H9 (cell line): ENCODE results near the gene THAP4. TPM values are rescaled to one million over a fixed set of nuclear protein-coding genes. Genes with fewer than 3 reads are reported as not detected.
A peak's percentile ranks its signal among the peaks of the same experiment; 100 is the strongest.

Experiments used
- DNase-seq: peaks from one replicate; pipeline ENCODE4 v3.0.0-alpha.2; 2017
- H2AFZ ChIP-seq: one replicate; pipeline ENCODE4 v1.6.1; 2013; ENCODE audit warnings: mild to moderate bottlenecking, low read length, control low read depth, moderate library complexity
- H2AK5ac ChIP-seq: 2 replicates; pipeline ENCODE4 v1.6.1; 2013; ENCODE audit warnings: low read length, control low read depth, mixed read lengths; ENCODE audit not compliant: insufficient read length
- H2BK120ac ChIP-seq: one replicate; pipeline ENCODE4 v1.6.1; 2013; ENCODE audit warnings: low read depth, mild to moderate bottlenecking, low read length, control low read depth, inconsistent platforms; ENCODE audit not compliant: poor library complexity, severe bottlenecking
- H2BK12ac ChIP-seq: 2 replicates; pipeline ENCODE4 v1.6.1; 2013; ENCODE audit warnings: low read length, control low read depth, mixed read lengths, low read depth; ENCODE audit not compliant: insufficient read length
- H2BK15ac ChIP-seq: 2 replicates; pipeline ENCODE4 v1.6.1; 2013; ENCODE audit warnings: low read depth, low read length, control low read depth
- H2BK20ac ChIP-seq: one replicate; pipeline ENCODE4 v1.6.1; 2013; ENCODE audit warnings: low read depth, mild to moderate bottlenecking, low read length, control low read depth, inconsistent platforms; ENCODE audit not compliant: poor library complexity, severe bottlenecking
- H2BK5ac ChIP-seq: 2 replicates; pipeline ENCODE4 v1.6.1; 2013; ENCODE audit warnings: low read length, control low read depth, mixed read lengths; ENCODE audit not compliant: insufficient read length
- H3K14ac ChIP-seq: 2 replicates; pipeline ENCODE4 v1.6.1; 2013; ENCODE audit warnings: low read length, control low read depth; ENCODE audit not compliant: insufficient read depth
- H3K18ac ChIP-seq: 2 replicates; pipeline ENCODE4 v1.6.1; 2013; ENCODE audit warnings: low read depth, mild to moderate bottlenecking, mixed read lengths, low read length, control low read depth; ENCODE audit not compliant: insufficient read length
- H3K23ac ChIP-seq: 2 replicates; pipeline ENCODE4 v1.6.1; 2013; ENCODE audit warnings: low read length, control low read depth, mixed read lengths, low read depth; ENCODE audit not compliant: insufficient read length
- H3K23me2 ChIP-seq: 2 replicates; pipeline ENCODE4 v1.6.1; 2013; ENCODE audit warnings: low read depth, mild to moderate bottlenecking, mixed read lengths, low read length, control low read depth; ENCODE audit not compliant: insufficient read length, poor library complexity, severe bottlenecking
- H3K27ac ChIP-seq: 2 replicates; pipeline ENCODE4 v1.5.1; 2013; ENCODE audit warnings: low read length, control low read depth, mixed read lengths, low read depth; ENCODE audit not compliant: insufficient read length
- H3K27me3 ChIP-seq: 2 replicates; pipeline ENCODE4 v1.6.1; 2013; ENCODE audit warnings: low read length, control low read depth, inconsistent platforms; ENCODE audit not compliant: insufficient read depth
- H3K4ac ChIP-seq: 2 replicates; pipeline ENCODE4 v1.6.1; 2013; ENCODE audit warnings: low read depth, mild to moderate bottlenecking, control low read depth, inconsistent platforms, low read length, moderate library complexity
- H3K4me1 ChIP-seq: 2 replicates; pipeline ENCODE4 v1.6.1; 2013; ENCODE audit warnings: low read length, control low read depth, inconsistent platforms; ENCODE audit not compliant: insufficient read depth
- H3K4me2 ChIP-seq: 2 replicates; pipeline ENCODE4 v1.6.1; 2013; ENCODE audit warnings: low read length, control low read depth, mixed read lengths; ENCODE audit not compliant: insufficient read length, insufficient read depth
- H3K56ac ChIP-seq: 2 replicates; pipeline ENCODE4 v1.6.1; 2013; ENCODE audit warnings: low read depth, mild to moderate bottlenecking, mixed read lengths, low read length, control low read depth; ENCODE audit not compliant: insufficient read length
- H3K79me1 ChIP-seq: 2 replicates; pipeline ENCODE4 v1.6.1; 2013; ENCODE audit warnings: low read depth, mild to moderate bottlenecking, moderate library complexity, low read length, control low read depth, inconsistent platforms; ENCODE audit not compliant: insufficient read depth, poor library complexity, severe bottlenecking
- H3K79me2 ChIP-seq: 2 replicates; pipeline ENCODE4 v1.6.1; 2013; ENCODE audit warnings: low read length, control low read depth, inconsistent platforms; ENCODE audit not compliant: insufficient read depth
- H3K9ac ChIP-seq: 2 replicates; pipeline ENCODE4 v1.6.1; 2013; ENCODE audit warnings: low read length, control low read depth, mixed read lengths; ENCODE audit not compliant: insufficient read length; ENCODE audit errors: extremely low read depth
- H3K9me3 ChIP-seq: one replicate; pipeline ENCODE4 v1.6.1; 2013; ENCODE audit warnings: low read depth, low read length, inconsistent platforms; ENCODE audit not compliant: control insufficient read depth
- H3T11ph ChIP-seq: one replicate; pipeline ENCODE4 v1.6.1; 2013; ENCODE audit warnings: mild to moderate bottlenecking, low read length, control low read depth, inconsistent platforms
- H4K20me1 ChIP-seq: one replicate; pipeline ENCODE4 v1.6.1; 2013; ENCODE audit not compliant: control insufficient read depth, insufficient read length, insufficient read depth
- H4K5ac ChIP-seq: 2 replicates; pipeline ENCODE4 v1.6.1; 2013; ENCODE audit warnings: low read depth, mild to moderate bottlenecking, mixed read lengths, low read length, control low read depth; ENCODE audit not compliant: insufficient read length
- H4K8ac ChIP-seq: replicated peaks from 2 replicates; pipeline ENCODE4 v1.6.1; 2013; ENCODE audit warnings: low read length, control low read depth, mixed read lengths, low read depth; ENCODE audit not compliant: insufficient read length
- H4K91ac ChIP-seq: 2 replicates; pipeline ENCODE4 v1.6.1; 2013; ENCODE audit warnings: low read depth, mild to moderate bottlenecking, moderate library complexity, mixed read lengths, low read length, control low read depth; ENCODE audit not compliant: insufficient read length
- H3K27ac Mint-ChIP-seq, 3 experiments: 2 replicates in 2 of 3; 3 replicates in 1 of 3; pipeline ENCODE4 v1.8.0; 2020 to 2021; ENCODE audit warnings: mixed read lengths in 3 of 3, mild to moderate bottlenecking in 1 of 3, moderate library complexity in 1 of 3
- H3K27me3 Mint-ChIP-seq: 2 replicates; pipeline ENCODE4 v1.8.0; 2021; ENCODE audit warnings: low read depth, mild to moderate bottlenecking, moderate library complexity, mixed read lengths
- H3K36me3 Mint-ChIP-seq, 3 experiments: 2 replicates in 2 of 3; 3 replicates in 1 of 3; pipeline ENCODE4 v1.8.0; 2020 to 2021; ENCODE audit warnings: low read depth in 3 of 3, mixed read lengths in 3 of 3; ENCODE audit not compliant: insufficient read depth in 1 of 3
- H3K4me1 Mint-ChIP-seq, 2 experiments: 2 replicates each; pipeline ENCODE4 v1.8.0; 2020; ENCODE audit warnings: mixed read lengths in 2 of 2
- H3K4me3 Mint-ChIP-seq, 2 experiments: 2 replicates in 1 of 2; 3 replicates in 1 of 2; pipeline ENCODE4 v1.8.0; 2020 to 2021; ENCODE audit warnings: mild to moderate bottlenecking in 2 of 2, mixed read lengths in 2 of 2, moderate library complexity in 1 of 2
- H3K9me3 Mint-ChIP-seq, 2 experiments: 2 replicates in 1 of 2; 3 replicates in 1 of 2; pipeline ENCODE4 v1.8.0; 2020; ENCODE audit warnings: mild to moderate bottlenecking in 2 of 2, mixed read lengths in 2 of 2, moderate library complexity in 1 of 2
- WGBS: extraction: QIAGEN DNeasy Blood & Tissue Kit; methylation state at CpG from one replicate; pipeline ENCODE4 v1.1.7; 2013; ENCODE audit warnings: missing lambda C conversion rate, low lambda C conversion rate, mixed read lengths; ENCODE audit not compliant: insufficient read length; ENCODE audit errors: extremely low coverage; 5-methylcytosine and 5-hydroxymethylcytosine counted together
- total RNA-seq: library from RNA; stranded (reverse); gene quantifications from 2 replicates; pipeline ENCODE4 v1.2.1, GENCODE V29; 2021
- TF ChIP-seq, protein P1 (sequence below): fragments of 200-600 bp; sonication (generic); conservative IDR thresholded peaks from 3 replicates; pipeline ENCODE4 v1.8.0; 2021; ENCODE audit warnings: antibody characterized with exemption, mild to moderate bottlenecking

The THAP4 gene
- total RNA-seq, 1 experiment from 2014 or later: 70.6 TPM

DNA sequence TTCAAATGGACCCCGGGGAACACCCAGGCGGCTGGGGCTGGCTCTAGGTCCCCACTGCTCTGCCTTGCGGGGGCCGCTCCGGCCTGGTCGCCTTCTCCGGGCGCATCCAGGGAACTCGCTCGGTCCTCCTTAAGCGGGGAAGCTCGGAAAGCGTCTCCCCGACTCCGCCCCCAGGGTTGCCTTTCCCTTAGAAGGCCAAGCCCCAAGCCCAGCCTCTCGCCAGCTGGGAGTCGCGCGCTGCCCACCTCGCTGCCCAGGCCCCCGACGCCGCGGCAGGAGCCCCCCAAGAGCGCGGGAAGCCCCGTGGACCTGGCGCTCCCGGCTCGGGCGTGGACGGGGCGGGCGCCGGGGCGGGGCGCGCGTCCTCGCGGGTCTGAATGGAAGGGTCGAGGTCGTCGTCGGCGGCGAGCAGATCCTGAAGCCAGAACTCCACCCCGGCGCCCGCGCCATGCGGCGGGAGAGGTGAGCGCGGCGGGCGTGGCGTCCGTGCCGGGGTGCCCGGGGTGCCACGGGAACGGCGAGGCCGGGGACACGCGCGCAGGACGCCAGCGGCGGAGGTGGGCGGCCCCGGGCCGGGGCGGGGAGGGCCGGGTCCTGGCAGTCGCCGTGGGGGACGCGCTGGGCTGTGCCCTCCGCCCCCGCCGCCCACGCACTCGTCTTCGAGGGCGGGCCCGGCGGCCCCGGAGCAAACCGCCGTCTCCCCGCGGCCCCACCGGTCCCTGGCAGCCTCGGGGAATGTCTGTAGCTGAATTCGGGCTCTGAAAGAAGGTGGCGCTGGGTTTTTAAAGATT, 78.2 kb downstream of the THAP4 start, which contains the start of gene BOK:
TSS of gene BOK (plus strand) at position 214 of the 791 bp plus-strand sequence. CDS start 739 bp downstream, outside the sequence.
- peak; percentile 87 for DNase-seq
- Histone ChIP-seq H3K4ac (no peak within 1 kb of the TSS), H3K9ac (no peak within 1 kb of the TSS), H3K4me1 (peaks cover 5% of the 10 kb centered on the region; the same call in 1 of the 2 replicates), H3K79me2 (no peaks in the 10 kb centered on the region; the same call in 1 of the 2 replicates), H3K4me2 (peak within 1 kb of the TSS; percentile 53), H2BK12ac (no peak within 1 kb of the TSS), H4K91ac (no peak within 1 kb of the TSS), H2AK5ac (no peak within 1 kb of the TSS), H3K79me1 (no peaks in the 10 kb centered on the region), H3K23me2 (peaks cover 6% of the 10 kb centered on the region), H2BK5ac (no peak within 1 kb of the TSS), H4K8ac (no peak within 1 kb of the TSS), H3K14ac (peak within 1 kb of the TSS; percentile 83), H4K5ac (no peak within 1 kb of the TSS), H3K27me3 (no peaks in the 10 kb centered on the region), H2AFZ (no peak within 1 kb of the TSS), H2BK120ac (no peak within 1 kb of the TSS), H4K20me1 (no peaks in the 10 kb centered on the region), H3K23ac (no peak within 1 kb of the TSS), H3K56ac (no peak within 1 kb of the TSS), H3K27ac (no peak within 1 kb of the TSS), H3K18ac (no peak within 1 kb of the TSS), H3K9me3 (no peaks in the 10 kb centered on the region), H3T11ph (no peak within 1 kb of the TSS), H2BK15ac (no peak within 1 kb of the TSS; the same call in 1 of the 2 replicates), H2BK20ac (no peak within 1 kb of the TSS)
- H3K9me3 Mint-ChIP-seq: peaks cover 0 to 3% of the 10 kb centered on the region in 2 experiments; a peak in 2 of 5 replicates
- H3K4me3 Mint-ChIP-seq: peak within 1 kb of the TSS; percentile 73 to 83
- H3K4me1 Mint-ChIP-seq: peaks cover 21 to 22% of the 10 kb centered on the region in 2 experiments
- H3K27me3 Mint-ChIP-seq: peaks cover 3% of the 10 kb centered on the region
- TF ChIP-seq, protein P1, sequence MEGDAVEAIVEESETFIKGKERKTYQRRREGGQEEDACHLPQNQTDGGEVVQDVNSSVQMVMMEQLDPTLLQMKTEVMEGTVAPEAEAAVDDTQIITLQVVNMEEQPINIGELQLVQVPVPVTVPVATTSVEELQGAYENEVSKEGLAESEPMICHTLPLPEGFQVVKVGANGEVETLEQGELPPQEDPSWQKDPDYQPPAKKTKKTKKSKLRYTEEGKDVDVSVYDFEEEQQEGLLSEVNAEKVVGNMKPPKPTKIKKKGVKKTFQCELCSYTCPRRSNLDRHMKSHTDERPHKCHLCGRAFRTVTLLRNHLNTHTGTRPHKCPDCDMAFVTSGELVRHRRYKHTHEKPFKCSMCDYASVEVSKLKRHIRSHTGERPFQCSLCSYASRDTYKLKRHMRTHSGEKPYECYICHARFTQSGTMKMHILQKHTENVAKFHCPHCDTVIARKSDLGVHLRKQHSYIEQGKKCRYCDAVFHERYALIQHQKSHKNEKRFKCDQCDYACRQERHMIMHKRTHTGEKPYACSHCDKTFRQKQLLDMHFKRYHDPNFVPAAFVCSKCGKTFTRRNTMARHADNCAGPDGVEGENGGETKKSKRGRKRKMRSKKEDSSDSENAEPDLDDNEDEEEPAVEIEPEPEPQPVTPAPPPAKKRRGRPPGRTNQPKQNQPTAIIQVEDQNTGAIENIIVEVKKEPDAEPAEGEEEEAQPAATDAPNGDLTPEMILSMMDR: no peak
- H3K36me3 Mint-ChIP-seq: peaks cover 2 to 8% (median 3%) of the 10 kb centered on the region in 3 experiments; a peak in 4 of 7 replicates
- no CpG with 5 or more reads among the region's 98 CpGs for WGBS
- no peak within 1 kb of the TSS; a peak in 1 of 7 replicates for H3K27ac Mint-ChIP-seq
